Breast epithelium (tissue), 4 donors: Measurements from ENCODE around the gene NKRF. TPM values are rescaled to one million over a fixed set of nuclear protein-coding genes. Genes with fewer than 3 reads are reported as not detected.

Source experiments
- DNase-seq, 2 donors: peaks; one replicate each; pipeline ENCODE4 v3.0.0-alpha.2; 2019; ENCODE audit warnings: low spot score in 2 of 2
- H3K27ac ChIP-seq, 2 donors: fragments of 200-600 bp; sonication (generic) in 1 of 2; one replicate each; pipeline ENCODE4 v1.5.1; 2016 to 2019; ENCODE audit warnings: mild to moderate bottlenecking in 1 of 2
- H3K27me3 ChIP-seq, 2 donors: fragments of 200-600 bp; sonication (generic) in 1 of 2; one replicate each; pipeline versions ENCODE4 v1.5.1 to v1.6.0; 2017 to 2019; ENCODE audit warnings: control low read depth in 1 of 2, mild to moderate bottlenecking in 1 of 2
- H3K36me3 ChIP-seq: fragments of 200-600 bp; one replicate; pipeline ENCODE4 v1.5.1; 2019
- H3K4me1 ChIP-seq, 2 donors: fragments of 200-600 bp; sonication (generic); one replicate each; pipeline ENCODE4 v1.5.1; 2016 to 2019; ENCODE audit warnings: control low read depth in 1 of 2
- H3K4me3 ChIP-seq, 3 donors: fragments of 200-600 bp; sonication (generic); 1 replicate in 2 of 3; 2 replicates in 1 of 3; pipeline ENCODE4 v1.5.1; 2016 to 2019; ENCODE audit warnings: mild to moderate bottlenecking in 3 of 3, moderate library complexity in 2 of 3
- H3K9me3 ChIP-seq, 2 donors: fragments of 200-600 bp; sonication (generic) in 1 of 2; one replicate each; pipeline ENCODE4 v1.5.1; 2016 to 2019; ENCODE audit warnings: control low read depth in 1 of 2
- CTCF ChIP-seq, 3 donors: fragments of 450-650 bp; IDR thresholded peaks; one replicate each; pipeline ENCODE4 v1.5.1; 2016 to 2017; ENCODE audit warnings: antibody characterized with exemption in 3 of 3, mild to moderate bottlenecking in 3 of 3, moderate library complexity in 3 of 3
- POLR2A ChIP-seq: fragments of 450-650 bp; IDR thresholded peaks from one replicate; pipeline ENCODE4 v1.6.1; 2016; ENCODE audit warnings: antibody characterized with exemption, mild to moderate bottlenecking, moderate library complexity
- POLR2AphosphoS5 ChIP-seq, 3 donors: sonication (generic); formaldehyde crosslinking; IDR thresholded peaks; one replicate each; pipeline ENCODE4 v1.6.1; 2017; ENCODE audit warnings: antibody characterized with exemption in 3 of 3
- intact Hi-C: fragments of 100-400 bp; cut with DNase I; formaldehyde crosslinking; loops from one replicate; pipeline ENCODE4 v1.15.1; 2023; ENCODE audit warnings: low total_unique reads
- total RNA-seq, 3 donors: library from RNA; depleted of rRNA; stranded (reverse); fragments of >200 nt; gene quantifications; one replicate each; pipeline ENCODE4 v1.1.0, GENCODE V29; 2016

The NKRF gene
- total RNA-seq, 3 donors from 2014 or later = 4.8 to 8.5 (median 8.2) TPM

DNA sequence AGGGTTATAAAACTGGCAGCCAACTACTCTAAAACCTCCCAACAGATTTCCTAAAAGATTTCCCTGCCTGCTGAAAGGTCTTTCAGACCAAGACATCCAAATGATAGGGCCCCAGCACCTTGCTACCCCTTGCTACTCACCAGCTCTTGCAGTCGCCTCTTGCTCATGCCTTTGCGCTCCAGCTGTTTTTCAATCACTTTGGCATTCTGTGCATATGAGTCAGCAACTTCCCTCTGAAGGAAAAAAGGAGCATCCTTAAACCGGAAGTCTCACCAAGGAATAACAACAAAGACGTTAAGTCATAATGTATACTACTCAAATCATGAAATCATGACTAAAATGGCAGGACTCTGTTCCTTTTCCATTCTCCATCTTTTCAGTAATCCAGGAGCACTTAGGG lies 65.0 kb downstream of the NKRF start:
- H3K4me3 ChIP-seq = no peak overlapping the region
- H3K36me3 ChIP-seq = no peaks in the 10 kb centered on the region
- DNase-seq = no peak
- H3K4me1 ChIP-seq = no peaks in the 10 kb centered on the region
- H3K9me3 ChIP-seq = no peaks in the 10 kb centered on the region
- intact Hi-C loops = no loop called here
- no peaks in the 10 kb centered on the region for H3K27me3 ChIP-seq
- TF ChIP-seq POLR2AphosphoS5 (IDR thresholded peaks at IDR 0.05) (no peak), CTCF (IDR thresholded peaks at IDR 0.05) (no peak), POLR2A (no peak)
- H3K27ac ChIP-seq = peak overlapping the region in 1 of 2 donors; percentile 5

- intact Hi-C loops = no loop called here
Measured at GRCh38 chrX:119539872-119540271, 66.4 kb downstream of the NKRF start.

More at GRCh38 chrX:119539872-119540271, 66.4 kb downstream of the NKRF start:
- no peak overlapping the region for H3K4me3 ChIP-seq
- no peaks in the 10 kb centered on the region for H3K9me3 ChIP-seq
- no peak for DNase-seq
- no peak for TF ChIP-seq POLR2AphosphoS5 (IDR thresholded peaks at IDR 0.05)
- TF ChIP-seq CTCF (IDR thresholded peaks at IDR 0.05) = no peak
- no peak for TF ChIP-seq POLR2A
- no peaks in the 10 kb centered on the region for H3K36me3 ChIP-seq
- no peak overlapping the region for H3K27ac ChIP-seq
- H3K4me1 ChIP-seq = no peaks in the 10 kb centered on the region
- no peaks in the 10 kb centered on the region for H3K27me3 ChIP-seq

Other genes starting within 250 kb of the NKRF start
- gene SLC25A43, start 207.1 kb downstream of the NKRF start, total RNA-seq = 10 to 100 TPM; 16.3 to 20.5 (median 19.0) TPM
- gene SLC25A5, start 138.0 kb downstream of the NKRF start, total RNA-seq = 100 to 1,000 TPM; 153 to 190 (median 164) TPM
- gene STEEP1, start 41.0 kb downstream of the NKRF start, total RNA-seq = 10 to 100 TPM; 27.2 to 38.3 (median 32.0) TPM
- 10 to 100 TPM; 30.5 to 35.4 (median 34.9) TPM for gene UBE2A, start 31.9 kb downstream of the NKRF start, total RNA-seq
- gene SEPTIN6, start 86.7 kb upstream of the NKRF start, total RNA-seq = 10 to 100 TPM; 13.1 to 29.2 (median 23.3) TPM
- gene SOWAHD, start 152.2 kb upstream of the NKRF start, total RNA-seq = 1 to 10 TPM in 1 of 3 donors, under 1 TPM in 1, not detected in 1; 0.33 to 1.9 TPM
- gene RPL39, start 185.2 kb upstream of the NKRF start, total RNA-seq = 1,000 to 10,000 TPM; 7,705 to 9,033 (median 8,363) TPM
- 10 to 100 TPM in 1 of 3 donors, 1 to 10 TPM in 2; 7.5 to 10.8 (median 8.2) TPM for gene UPF3B, start 246.5 kb upstream of the NKRF start, total RNA-seq